ENCODE measurements around the gene COX6B1. TPM values are rescaled to one million over a fixed set of nuclear protein-coding genes. Genes with fewer than 3 reads are reported as not detected.

Gene COX6B1
- total RNA-seq, 1 donor, result 185 TPM

GRCh38 chr19:35620001-35620400 is 28.1 kb upstream of the COX6B1 start:
- H3K9me3 ChIP-seq (ENCODE audit: low read depth, low read length), result no peaks in the 10 kb centered on the region
- no peak overlapping the region for H3K4me3 ChIP-seq (ENCODE audit: insufficient read depth, low read length)
- TF ChIP-seq CTCF (IDR thresholded peaks at IDR 0.05; ENCODE audit: extremely low read depth, low read depth, low read length), result no peak
- no peaks in the 10 kb centered on the region for H3K79me2 ChIP-seq (ENCODE audit: insufficient read depth, low read length)
- no peaks in the 10 kb centered on the region for H4K20me1 ChIP-seq (ENCODE audit: insufficient read depth, low read length)
- no peak overlapping the region for H3K27ac ChIP-seq (ENCODE audit: low read depth, low read length)
- no peaks in the 10 kb centered on the region for H3K4me1 ChIP-seq (ENCODE audit: insufficient read depth, low read length)
- no peak overlapping the region for H2AFZ ChIP-seq (ENCODE audit: low read length)
- H3K4me2 ChIP-seq (ENCODE audit: insufficient read depth, low read length), result no peak overlapping the region
- peak; percentile 3 for DNase-seq (ENCODE audit: insufficient read length, low spot score, missing footprints)
- H3K36me3 ChIP-seq (ENCODE audit: insufficient read depth, low read length), result peaks cover 6% of the 10 kb centered on the region
- no peaks in the 10 kb centered on the region for H3K27me3 ChIP-seq (ENCODE audit: insufficient read depth, low read length)

GRCh38 chr19:35621708-35622107 is 26.4 kb upstream of the COX6B1 start:
- Histone ChIP-seq H3K27me3 (ENCODE audit: insufficient read depth, low read length) (no peaks in the 10 kb centered on the region), H4K20me1 (ENCODE audit: insufficient read depth, low read length) (no peaks in the 10 kb centered on the region), H3K79me2 (ENCODE audit: insufficient read depth, low read length) (no peaks in the 10 kb centered on the region), H3K4me3 (ENCODE audit: insufficient read depth, low read length) (no peak overlapping the region), H3K27ac (ENCODE audit: low read depth, low read length) (no peak overlapping the region), H3K9me3 (ENCODE audit: low read depth, low read length) (no peaks in the 10 kb centered on the region), H3K4me2 (ENCODE audit: insufficient read depth, low read length) (no peak overlapping the region), H2AFZ (ENCODE audit: low read length) (no peak overlapping the region), H3K36me3 (ENCODE audit: insufficient read depth, low read length) (peaks cover 6% of the 10 kb centered on the region), H3K4me1 (ENCODE audit: insufficient read depth, low read length) (no peaks in the 10 kb centered on the region)
- DNase-seq (ENCODE audit: insufficient read length, low spot score, missing footprints), result peak; percentile 68
- TF ChIP-seq CTCF (IDR thresholded peaks at IDR 0.05; ENCODE audit: extremely low read depth, low read depth, low read length), result no peak

- no peaks in the 10 kb centered on the region for H4K20me1 ChIP-seq (ENCODE audit: insufficient read depth, low read length)
- H3K4me1 ChIP-seq (ENCODE audit: insufficient read depth, low read length), result no peaks in the 10 kb centered on the region
- H2AFZ ChIP-seq (ENCODE audit: low read length), result no peak overlapping the region
- no peak overlapping the region for H3K4me2 ChIP-seq (ENCODE audit: insufficient read depth, low read length)
- no peaks in the 10 kb centered on the region for H3K27me3 ChIP-seq (ENCODE audit: insufficient read depth, low read length)
- no peak overlapping the region for H3K4me3 ChIP-seq (ENCODE audit: insufficient read depth, low read length)
- no peaks in the 10 kb centered on the region for H3K36me3 ChIP-seq (ENCODE audit: insufficient read depth, low read length)
- no peaks in the 10 kb centered on the region for H3K79me2 ChIP-seq (ENCODE audit: insufficient read depth, low read length)
- peak; percentile 52 for DNase-seq (ENCODE audit: insufficient read length, low spot score, missing footprints)
- H3K9me3 ChIP-seq (ENCODE audit: low read depth, low read length), result no peaks in the 10 kb centered on the region
- TF ChIP-seq CTCF (IDR thresholded peaks at IDR 0.05; ENCODE audit: extremely low read depth, low read depth, low read length), result no peak
- H3K27ac ChIP-seq (ENCODE audit: low read depth, low read length), result no peak overlapping the region
Observed at GRCh38 chr19:35622750-35623149, 25.4 kb upstream of the COX6B1 start.

- Histone ChIP-seq H3K4me1 (ENCODE audit: insufficient read depth, low read length) (peaks cover 6% of the 10 kb centered on the region), H2AFZ (ENCODE audit: low read length) (no peak overlapping the region), H3K4me2 (ENCODE audit: insufficient read depth, low read length) (no peak overlapping the region), H3K27me3 (ENCODE audit: insufficient read depth, low read length) (no peaks in the 10 kb centered on the region), H3K4me3 (ENCODE audit: insufficient read depth, low read length) (no peak overlapping the region), H3K27ac (ENCODE audit: low read depth, low read length) (no peak overlapping the region), H4K20me1 (ENCODE audit: insufficient read depth, low read length) (no peaks in the 10 kb centered on the region), H3K36me3 (ENCODE audit: insufficient read depth, low read length) (no peaks in the 10 kb centered on the region), H3K9me3 (ENCODE audit: low read depth, low read length) (no peaks in the 10 kb centered on the region), H3K79me2 (ENCODE audit: insufficient read depth, low read length) (no peaks in the 10 kb centered on the region)
- TF ChIP-seq CTCF (IDR thresholded peaks at IDR 0.05; ENCODE audit: extremely low read depth, low read depth, low read length), result no peak
- no peak for DNase-seq (ENCODE audit: insufficient read length, low spot score, missing footprints)
Observed at GRCh38 chr19:35623327-35624010, 24.7 kb upstream of the COX6B1 start.

Data from osteoblast (primary cell).